T-cell (primary cell): ENCODE measurements around the gene MFGE8. TPM values are rescaled to one million over a fixed set of nuclear protein-coding genes. Genes with fewer than 3 reads are reported as not detected.

Experiments used
- ATAC-seq, 4 experiments: fragments of 200-7000 bp in 3 of 4; fragments of 150-1000 bp in 1 of 4; cut with Tn5 transposase; replicated peaks in 1 of 4; 1 replicate in 3 of 4; 2 replicates in 1 of 4; pipeline ENCODE4 v1.10.0; 2021; ENCODE audit warnings: moderate library complexity in 3 of 4, mild to moderate bottlenecking in 2 of 4, moderate number of reproducible peaks in 1 of 4
- CTCF ChIA-PET, 2 donors: fragments of 300-600 bp; sonication (Branson Sonifier 250); formaldehyde crosslinking; loops; one replicate each; lab custom pipeline; 2022; ENCODE audit warnings: antibody characterized with exemption in 2 of 2; lab: Charles Lee
- POLR2A ChIA-PET, 2 donors: fragments of 300-600 bp; sonication (Branson Sonifier 250); formaldehyde crosslinking; loops; one replicate each; lab custom pipeline; 2022; ENCODE audit warnings: antibody characterized with exemption in 2 of 2; lab: Charles Lee
- DNase-seq, 35 experiments: peaks; one replicate each; pipeline versions ENCODE4 v3.0.0 to v3.0.0-alpha.2; 2013 to 2023
- H3K27ac ChIP-seq: one replicate; pipeline ENCODE4 v1.5.1; 2013; ENCODE audit warnings: low read length
- H3K27me3 ChIP-seq, 2 experiments: replicated peaks in 1 of 2; 1 replicate in 1 of 2; 2 replicates in 1 of 2; pipeline versions ENCODE4 v1.6.1 to v1.7.0; 2013; ENCODE audit warnings: low read length in 1 of 2, mixed read lengths in 1 of 2; ENCODE audit not compliant: control insufficient read depth in 2 of 2, insufficient read depth in 2 of 2; ENCODE audit errors: extremely low read depth in 1 of 2
- H3K36me3 ChIP-seq, 2 donors: 1 replicate in 1 of 2; 2 replicates in 1 of 2; pipeline versions ENCODE4 v1.6.1 to v1.7.0; 2013; ENCODE audit warnings: low read length in 1 of 2; ENCODE audit not compliant: control insufficient read depth in 2 of 2, insufficient read depth in 1 of 2; ENCODE audit errors: extremely low read depth in 1 of 2
- H3K4me1 ChIP-seq, 2 experiments: 1 replicate in 1 of 2; 2 replicates in 1 of 2; pipeline versions ENCODE4 v1.6.1 to v1.7.0; 2013; ENCODE audit warnings: low read length in 2 of 2, mixed read lengths in 1 of 2; ENCODE audit not compliant: insufficient read depth in 2 of 2, control insufficient read depth in 1 of 2; ENCODE audit errors: extremely low read depth in 1 of 2
- H3K4me3 ChIP-seq, 2 donors: 1 replicate in 1 of 2; 2 replicates in 1 of 2; pipeline versions ENCODE4 v1.5.1 to v1.7.0; 2013; ENCODE audit warnings: mild to moderate bottlenecking in 2 of 2, low read length in 1 of 2, moderate library complexity in 1 of 2; ENCODE audit not compliant: control insufficient read depth in 1 of 2; ENCODE audit errors: extremely low read depth in 1 of 2
- H3K9me3 ChIP-seq: 2 replicates; pipeline ENCODE4 v1.7.0; 2013
- H3K27ac Mint-ChIP-seq, 2 donors: one replicate each; pipeline ENCODE4 v1.8.0; 2020 to 2021; ENCODE audit warnings: mild to moderate bottlenecking in 2 of 2, mixed read lengths in 2 of 2
- H3K27me3 Mint-ChIP-seq, 2 donors: one replicate each; pipeline ENCODE4 v1.8.0; 2021 to 2022; ENCODE audit warnings: mixed read lengths in 2 of 2
- H3K36me3 Mint-ChIP-seq: one replicate; pipeline ENCODE4 v1.8.0; 2021; ENCODE audit warnings: mixed read lengths
- H3K4me1 Mint-ChIP-seq, 3 donors: one replicate each; pipeline ENCODE4 v1.8.0; 2020 to 2022; ENCODE audit warnings: mixed read lengths in 3 of 3, mild to moderate bottlenecking in 1 of 3
- H3K4me3 Mint-ChIP-seq, 3 donors: one replicate each; pipeline ENCODE4 v1.8.0; 2020 to 2022; ENCODE audit warnings: mild to moderate bottlenecking in 3 of 3, mixed read lengths in 3 of 3, moderate library complexity in 3 of 3
- H3K9me3 Mint-ChIP-seq, 3 donors: one replicate each; pipeline ENCODE4 v1.8.0; 2020 to 2022; ENCODE audit warnings: mixed read lengths in 3 of 3
- WGBS: methylation state at CpG from one replicate; pipeline ENCODE4 v1.1.5; 2013; ENCODE audit warnings: missing lambda C conversion rate; ENCODE audit not compliant: insufficient coverage; 5-methylcytosine and 5-hydroxymethylcytosine counted together
- total RNA-seq, 35 experiments: library from RNA in 6 of 35; stranded (reverse) in 6 of 35; fragments of 120-200 nt in 1 of 35; gene quantifications; one replicate each; pipeline versions ENCODE4 v1.2.1 to v1.2.4 and lab custom pipeline; 2013 to 2026

Gene MFGE8
- total RNA-seq, 5 donors from 2014 or later (not counting 1 experiment from before 2014, with no cell fraction given): 75.4 to 132 (median 99.5) TPM

DNA sequence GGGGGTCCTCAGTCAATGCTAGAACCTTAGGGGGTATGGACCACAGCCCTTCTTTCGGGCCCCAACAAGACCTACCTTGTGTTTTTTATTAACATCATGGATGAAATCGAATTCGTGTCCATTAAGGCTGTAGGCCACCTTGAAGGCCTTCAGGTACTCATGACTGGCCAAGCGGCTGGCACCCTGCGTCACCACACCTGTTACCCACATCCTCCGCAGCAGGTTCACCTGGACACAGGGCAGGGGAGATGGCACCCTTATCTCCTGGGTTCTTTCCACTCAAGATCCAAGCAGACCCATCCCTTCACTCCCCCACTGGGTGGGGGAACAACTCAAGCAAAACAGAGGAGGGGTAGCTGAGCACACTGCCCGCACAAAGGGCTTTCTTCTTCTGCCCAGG lies 6.6 kb downstream of the MFGE8 start:
- H3K36me3 Mint-ChIP-seq: peaks cover 6% of the 10 kb centered on the region
- Histone ChIP-seq H3K27me3 (no peaks in the 10 kb centered on the region), H3K36me3 (peaks cover 5 to 8% of the 10 kb centered on the region in 2 donors), H3K4me3 (no peak overlapping the region), H3K4me1 (peaks cover 18 to 41% of the 10 kb centered on the region in 2 experiments), H3K9me3 (no peaks in the 10 kb centered on the region), H3K27ac (no peak overlapping the region)
- H3K4me3 Mint-ChIP-seq: no peak overlapping the region
- peak overlapping the region; percentile 98 to 99 for H3K27ac Mint-ChIP-seq
- H3K4me1 Mint-ChIP-seq: peaks cover 49 to 67% (median 59%) of the 10 kb centered on the region in 3 donors
- no peaks in the 10 kb centered on the region for H3K27me3 Mint-ChIP-seq
- ATAC-seq: no peak
- WGBS: 100% methylated on average over 2 of the region's 7 CpGs
- no peaks in the 10 kb centered on the region for H3K9me3 Mint-ChIP-seq
- DNase-seq: no peak
- ChIA-PET CTCF (interaction anchor here (0.6 to 3.0 kb wide), 2 partner anchors 11 to 13 kb away, joined by 5 to 44 read pairs; partner anchors contain the start of gene HAPLN3 (in 1 of the 2)), POLR2A (no interaction called here)

DNA sequence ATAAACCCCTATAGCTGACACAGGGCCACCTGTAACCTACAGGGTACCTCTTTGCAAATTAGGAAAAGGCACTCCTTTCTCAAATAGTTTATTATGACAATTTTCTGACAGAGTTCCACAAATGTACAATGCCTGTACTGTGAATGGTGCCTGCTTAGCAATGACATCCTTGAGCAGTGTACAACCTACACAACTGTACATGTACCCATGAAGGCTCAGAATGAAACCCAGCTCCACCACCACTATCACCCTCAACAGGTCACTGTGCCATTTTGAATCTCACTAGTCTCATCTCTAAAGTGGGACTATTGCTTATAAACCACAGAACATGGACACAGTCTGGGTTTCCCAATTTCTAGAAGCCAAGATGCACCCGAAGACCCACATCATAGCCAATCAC lies 7.0 kb downstream of the MFGE8 start:
- POLR2A ChIA-PET: interaction anchor here in 1 of 2 donors (0.6 kb wide), 1 partner anchor 1890 kb away, joined by 3 read pairs; no protein-coding TSS in a partner anchor
- no peak overlapping the region for H3K4me3 ChIP-seq

DNA sequence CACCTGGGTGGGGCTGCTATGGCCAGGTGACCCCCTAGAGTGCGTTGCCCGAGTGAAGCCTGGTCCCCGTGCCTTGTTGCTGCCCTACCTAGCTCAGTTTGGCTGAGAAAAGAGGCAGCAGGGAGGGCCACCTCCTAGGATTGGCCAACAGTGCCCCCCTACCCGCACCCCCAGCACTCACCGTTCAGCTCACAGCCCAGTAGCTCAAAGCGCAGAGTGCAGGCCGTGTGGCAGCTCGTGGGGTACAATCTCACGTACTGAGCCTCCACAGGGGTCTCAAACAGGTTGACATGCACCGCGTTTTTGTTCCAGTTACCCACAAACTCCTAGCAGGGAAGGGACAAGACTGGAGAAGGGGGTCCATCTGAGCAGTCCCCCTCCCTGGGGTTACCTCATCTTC lies 7.6 kb downstream of the MFGE8 start:
- CTCF ChIA-PET: interaction anchor here (0.6 to 3.0 kb wide), 19 partner anchors 9 to 439 kb away, joined by 3 to 44 read pairs (median 5); partner anchors contain the start of genes HAPLN3 (in 2 of the 2), ABHD2 (in 1 of the 2) and MRPL46 (in 1 of the 2)
- Histone ChIP-seq H3K9me3 (no peaks in the 10 kb centered on the region), H3K4me1 (peaks cover 18 to 41% of the 10 kb centered on the region in 2 experiments), H3K27ac (peak overlapping the region; percentile 82), H3K4me3 (no peak overlapping the region), H3K27me3 (no peaks in the 10 kb centered on the region), H3K36me3 (peaks cover 5 to 8% of the 10 kb centered on the region in 2 donors)
- ATAC-seq (no peak), DNase-seq (no peak)
- H3K36me3 Mint-ChIP-seq: peaks cover 12% of the 10 kb centered on the region
- no peak overlapping the region for H3K4me3 Mint-ChIP-seq
- POLR2A ChIA-PET: interaction anchor here in 1 of 2 donors (0.6 kb wide), 1 partner anchor 1890 kb away, joined by 3 read pairs; no protein-coding TSS in a partner anchor
- 91% methylated on average over 8 of the region's 11 CpGs for WGBS
- H3K27ac Mint-ChIP-seq: peak overlapping the region; percentile 98 to 99
- H3K27me3 Mint-ChIP-seq: no peaks in the 10 kb centered on the region
- H3K4me1 Mint-ChIP-seq: peaks cover 43 to 59% (median 56%) of the 10 kb centered on the region in 3 donors
- H3K9me3 Mint-ChIP-seq: no peaks in the 10 kb centered on the region

More for the DNA sequence above, 7.0 kb downstream of the MFGE8 start:
- WGBS: 89% methylated on average over 1 of the region's 1 CpG
- Mint-ChIP-seq H3K27me3 (no peaks in the 10 kb centered on the region), H3K36me3 (peaks cover 7% of the 10 kb centered on the region), H3K9me3 (no peaks in the 10 kb centered on the region), H3K27ac (peak overlapping the region; percentile 98 to 99), H3K4me3 (no peak overlapping the region), H3K4me1 (peaks cover 48 to 64% (median 59%) of the 10 kb centered on the region in 3 donors)
- no peak for ATAC-seq
- peak overlapping the region; percentile 82 for H3K27ac ChIP-seq
- H3K27me3 ChIP-seq: no peaks in the 10 kb centered on the region
- peaks cover 18 to 41% of the 10 kb centered on the region in 2 experiments for H3K4me1 ChIP-seq
- CTCF ChIA-PET: interaction anchor here in 1 of 2 donors (2.2 to 3.0 kb wide), 2 partner anchors 13 to 182 kb away, joined by 23 to 44 read pairs; partner anchors contain the start of genes ABHD2 and HAPLN3
- no peak for DNase-seq
- no peaks in the 10 kb centered on the region for H3K9me3 ChIP-seq
- peaks cover 5 to 8% of the 10 kb centered on the region in 2 donors for H3K36me3 ChIP-seq

DNA sequence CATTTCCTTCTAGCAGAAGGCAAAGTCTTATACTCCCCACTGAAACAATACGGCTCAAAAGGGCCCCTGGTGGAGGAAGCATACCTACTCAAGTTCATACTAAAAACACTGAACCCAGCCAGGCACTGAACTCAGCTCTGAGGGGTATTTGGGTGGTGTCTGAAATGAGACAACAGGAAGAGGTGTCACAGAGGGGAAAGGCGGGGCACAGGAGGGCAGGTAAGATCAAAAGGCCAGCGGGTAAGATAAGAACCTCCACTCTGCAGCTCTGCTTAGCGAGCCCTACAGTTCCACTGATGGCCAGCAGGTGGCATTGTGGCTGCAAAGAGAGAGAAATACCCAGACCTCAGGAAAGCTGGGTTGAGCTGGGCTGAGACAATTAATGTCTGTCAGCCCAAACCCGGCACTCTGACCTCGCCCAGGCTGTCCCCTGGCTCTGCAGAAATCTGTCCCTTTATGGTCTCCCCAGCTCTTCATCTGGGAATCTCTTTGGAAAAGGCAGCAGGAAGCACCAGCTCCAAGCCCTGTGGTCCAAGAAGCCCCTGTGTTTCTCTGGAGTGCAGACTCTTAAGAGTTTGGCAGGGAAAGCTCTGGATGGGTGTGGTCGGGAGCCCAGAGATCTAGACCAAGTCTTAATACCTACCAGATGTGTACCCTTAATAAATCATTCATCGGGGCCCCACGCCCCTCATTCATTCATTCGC lies 8.4 kb downstream of the MFGE8 start:
- Histone ChIP-seq H3K27me3 (no peaks in the 10 kb centered on the region), H3K4me3 (peak overlapping the region in 1 of 2 donors; percentile 35), H3K4me1 (peaks cover 18 to 41% of the 10 kb centered on the region in 2 experiments), H3K36me3 (peaks cover 5 to 8% of the 10 kb centered on the region in 2 donors), H3K27ac (peak overlapping the region; percentile 82), H3K9me3 (no peaks in the 10 kb centered on the region)
- 22% methylated on average over 7 of the region's 10 CpGs for WGBS
- DNase-seq (peak; percentile 87 to 98 (median 95)), ATAC-seq (peak; percentile 98 to 100 (median 98))
- peak overlapping the region in 2 of 3 donors; percentile 47 to 73 for H3K4me3 Mint-ChIP-seq
- H3K36me3 Mint-ChIP-seq: peaks cover 11% of the 10 kb centered on the region
- H3K27ac Mint-ChIP-seq: peak overlapping the region; percentile 98 to 99
- no peaks in the 10 kb centered on the region for H3K9me3 Mint-ChIP-seq
- POLR2A ChIA-PET: no interaction called here
- H3K4me1 Mint-ChIP-seq: peaks cover 38 to 53% (median 52%) of the 10 kb centered on the region in 3 donors
- no peaks in the 10 kb centered on the region for H3K27me3 Mint-ChIP-seq
- CTCF ChIA-PET: interaction anchor here (0.5 to 3.0 kb wide), 44 partner anchors 10 to 973 kb away, joined by 3 to 44 read pairs (median 4); partner anchors contain the start of genes HAPLN3 (in 2 of the 2), ABHD2 (in 1 of the 2), ISG20 (in 1 of the 2) and MRPL46 (in 1 of the 2)

DNA sequence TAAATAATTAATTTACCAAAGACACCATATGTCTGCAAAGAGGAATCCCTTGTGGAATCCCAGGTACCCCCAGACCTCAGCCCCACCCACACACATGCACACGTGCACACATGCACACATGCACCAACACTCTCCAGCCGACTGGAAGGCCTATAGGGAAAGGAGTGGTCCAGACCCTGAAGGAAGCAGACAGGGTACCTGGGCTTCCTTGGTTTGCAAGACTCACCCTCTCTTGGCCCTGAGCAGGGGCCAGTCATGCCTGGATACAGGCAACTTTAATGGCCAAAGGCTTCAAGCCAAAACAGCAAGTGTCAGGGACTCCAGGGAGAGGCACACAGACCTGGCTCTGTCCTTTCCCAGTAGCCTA lies 8.9 kb downstream of the MFGE8 start:
- no peaks in the 10 kb centered on the region for H3K27me3 ChIP-seq
- H3K9me3 ChIP-seq: no peaks in the 10 kb centered on the region
- H3K27ac ChIP-seq: peak overlapping the region; percentile 82
- Mint-ChIP-seq H3K4me1 (peaks cover 38 to 48% (median 48%) of the 10 kb centered on the region in 3 donors), H3K9me3 (no peaks in the 10 kb centered on the region), H3K27ac (peak overlapping the region; percentile 98 to 99), H3K4me3 (peak overlapping the region; percentile 39 to 73 (median 47)), H3K36me3 (peaks cover 5% of the 10 kb centered on the region), H3K27me3 (no peaks in the 10 kb centered on the region)
- H3K4me1 ChIP-seq: peaks cover 18 to 41% of the 10 kb centered on the region in 2 experiments
- peaks cover 5 to 8% of the 10 kb centered on the region in 2 donors for H3K36me3 ChIP-seq
- H3K4me3 ChIP-seq: peak overlapping the region in 1 of 2 donors; percentile 35
- ATAC-seq (peak in 2 of 4 experiments; percentile 1 to 4), DNase-seq (no peak)
- WGBS: no CpG with 5 or more reads among the region's 2 CpGs
- CTCF ChIA-PET: interaction anchor here (0.5 to 3.0 kb wide), 36 partner anchors 10 to 974 kb away, joined by 3 to 44 read pairs (median 4); partner anchors contain the start of genes ABHD2 (in 1 of the 2), HAPLN3 (in 1 of the 2), ISG20 (in 1 of the 2) and MRPL46 (in 1 of the 2)
- POLR2A ChIA-PET: no interaction called here

DNA sequence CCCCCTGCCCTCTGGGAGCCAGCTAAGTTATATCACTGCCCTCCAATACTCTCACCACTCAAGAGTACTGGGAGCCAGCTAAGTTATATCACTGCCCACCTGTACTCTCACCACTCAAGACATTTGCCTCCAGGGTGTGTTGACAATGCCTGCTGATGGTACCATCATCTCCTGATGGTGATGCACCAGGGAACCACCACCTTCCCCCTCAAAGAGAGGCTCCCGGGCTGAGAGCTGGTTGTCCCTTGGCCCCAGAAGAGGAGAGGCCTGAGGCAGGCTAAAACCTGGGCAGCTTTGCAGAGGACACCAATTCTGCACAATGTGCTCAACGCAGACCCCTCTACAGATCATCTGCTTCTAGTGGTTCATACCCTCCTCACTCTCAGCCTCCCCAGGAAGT lies 10.3 kb downstream of the MFGE8 start:
- DNase-seq (no peak), ATAC-seq (no peak)
- Mint-ChIP-seq H3K4me1 (peaks cover 39 to 53% (median 49%) of the 10 kb centered on the region in 3 donors), H3K4me3 (no peak overlapping the region), H3K9me3 (no peaks in the 10 kb centered on the region), H3K36me3 (peaks cover 5% of the 10 kb centered on the region), H3K27me3 (no peaks in the 10 kb centered on the region), H3K27ac (peak overlapping the region; percentile 98 to 99)
- POLR2A ChIA-PET: no interaction called here
- Histone ChIP-seq H3K27me3 (no peaks in the 10 kb centered on the region), H3K27ac (peak overlapping the region; percentile 82), H3K36me3 (peaks cover 0 to 8% of the 10 kb centered on the region in 2 donors), H3K4me3 (no peak overlapping the region), H3K9me3 (no peaks in the 10 kb centered on the region), H3K4me1 (peaks cover 19 to 44% of the 10 kb centered on the region in 2 experiments)
- 100% methylated on average over 1 of the region's 2 CpGs for WGBS
- CTCF ChIA-PET: interaction anchor here (1.0 to 1.5 kb wide), 4 partner anchors 9 to 304 kb away, joined by 3 to 5 read pairs (median 3); partner anchors contain the start of gene ISG20 (in 1 of the 2)
